Panc1 (cell line): ENCODE data around the gene USF3.

Source experiments
- POLR2AphosphoS5 ChIP-seq: IDR thresholded peaks from 2 replicates; pipeline ENCODE4 v1.6.1; 2012; ENCODE audit warnings: mild to moderate bottlenecking, low read depth, low read length, moderate library complexity
- SIN3A ChIP-seq: IDR thresholded peaks from 2 replicates; pipeline ENCODE4 v1.6.1; 2012; ENCODE audit warnings: low read depth, mild to moderate bottlenecking, low read length, moderate library complexity, borderline replicate concordance; ENCODE audit not compliant: insufficient read depth
- TF ChIP-seq, protein P1 (sequence below): fragments of 450-650 bp; IDR thresholded peaks from 2 replicates; pipeline ENCODE4 v1.5.1; 2017; ENCODE audit warnings: mild to moderate bottlenecking

DNA sequence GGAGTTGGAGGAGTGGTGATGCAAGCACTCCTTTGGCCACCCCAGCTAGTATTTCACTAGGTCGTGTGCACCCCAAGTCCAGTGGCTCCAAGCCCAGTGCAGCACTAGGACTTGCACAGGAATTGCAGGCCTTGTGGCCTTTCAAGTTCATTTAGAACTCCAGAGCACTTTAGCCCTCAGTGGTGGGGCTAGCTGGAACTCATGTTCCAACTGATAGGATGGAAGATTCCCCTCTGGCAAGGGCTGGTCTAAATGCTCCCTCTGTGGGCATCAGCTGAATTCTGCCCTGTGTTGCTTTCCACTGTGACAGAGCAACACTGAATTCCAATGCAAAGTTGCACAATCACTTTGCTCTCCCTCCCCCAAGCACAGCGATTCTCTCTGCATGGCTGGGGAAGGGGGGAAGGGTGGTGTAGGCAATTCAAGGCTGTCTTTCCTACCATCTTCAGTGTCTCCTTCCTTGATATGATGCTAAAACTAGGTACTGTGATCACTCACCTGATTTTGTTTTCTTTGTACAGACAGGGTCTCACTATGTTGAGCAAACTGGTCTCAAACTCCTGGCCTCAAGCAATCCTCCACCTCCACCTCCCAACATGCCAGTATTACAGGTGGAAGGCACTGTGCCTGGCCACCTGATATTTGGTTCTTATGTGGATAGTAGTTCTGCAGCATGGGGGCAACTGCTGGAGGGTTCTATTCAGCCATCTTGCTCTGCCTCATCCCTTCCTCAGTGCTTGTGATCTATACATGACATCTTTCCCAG, 10.3 kb downstream of the USF3 start:
- TF ChIP-seq, protein P1, sequence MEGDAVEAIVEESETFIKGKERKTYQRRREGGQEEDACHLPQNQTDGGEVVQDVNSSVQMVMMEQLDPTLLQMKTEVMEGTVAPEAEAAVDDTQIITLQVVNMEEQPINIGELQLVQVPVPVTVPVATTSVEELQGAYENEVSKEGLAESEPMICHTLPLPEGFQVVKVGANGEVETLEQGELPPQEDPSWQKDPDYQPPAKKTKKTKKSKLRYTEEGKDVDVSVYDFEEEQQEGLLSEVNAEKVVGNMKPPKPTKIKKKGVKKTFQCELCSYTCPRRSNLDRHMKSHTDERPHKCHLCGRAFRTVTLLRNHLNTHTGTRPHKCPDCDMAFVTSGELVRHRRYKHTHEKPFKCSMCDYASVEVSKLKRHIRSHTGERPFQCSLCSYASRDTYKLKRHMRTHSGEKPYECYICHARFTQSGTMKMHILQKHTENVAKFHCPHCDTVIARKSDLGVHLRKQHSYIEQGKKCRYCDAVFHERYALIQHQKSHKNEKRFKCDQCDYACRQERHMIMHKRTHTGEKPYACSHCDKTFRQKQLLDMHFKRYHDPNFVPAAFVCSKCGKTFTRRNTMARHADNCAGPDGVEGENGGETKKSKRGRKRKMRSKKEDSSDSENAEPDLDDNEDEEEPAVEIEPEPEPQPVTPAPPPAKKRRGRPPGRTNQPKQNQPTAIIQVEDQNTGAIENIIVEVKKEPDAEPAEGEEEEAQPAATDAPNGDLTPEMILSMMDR, result no peak
- TF ChIP-seq SIN3A (no peak), POLR2AphosphoS5 (no peak)
